B cell (primary cell): ENCODE results near the gene GIPC3. TPM values are rescaled to one million over a fixed set of nuclear protein-coding genes. Genes with fewer than 3 reads are reported as not detected.
A peak's percentile ranks its signal among the peaks of the same experiment; 100 is the strongest.

Experiments used
- ATAC-seq: fragments of 200-7000 bp; cut with Tn5 transposase; one replicate; pipeline ENCODE4 v1.10.0; 2021; ENCODE audit warnings: low read depth, mild to moderate bottlenecking, moderate number of reproducible peaks, moderate library complexity
- CTCF ChIA-PET: fragments of 350-600 bp; sonication (Branson Sonifier 250); formaldehyde crosslinking; loops from one replicate; lab custom pipeline; 2021; ENCODE audit warnings: antibody characterized with exemption, inconsistent platforms; lab: Charles Lee
- POLR2A ChIA-PET: fragments of 350-600 bp; sonication (Branson Sonifier 250); formaldehyde crosslinking; loops from one replicate; lab custom pipeline; 2021; ENCODE audit warnings: antibody characterized with exemption; lab: Charles Lee
- DNase-seq: peaks from one replicate; pipeline ENCODE4 v3.0.0; 2013
- H2AFZ ChIP-seq: 2 replicates; pipeline ENCODE4 v1.6.1; 2012; ENCODE audit warnings: mild to moderate bottlenecking, low read depth, low read length; ENCODE audit not compliant: insufficient read depth, poor library complexity, severe bottlenecking
- H3K27ac ChIP-seq, 2 donors: 1 replicate in 1 of 2; 2 replicates in 1 of 2; pipeline ENCODE4 v1.5.1; 2012 to 2013; ENCODE audit warnings: low read length in 2 of 2, mild to moderate bottlenecking in 2 of 2, moderate library complexity in 1 of 2
- H3K27me3 ChIP-seq, 4 experiments: fragments of 200-600 bp in 1 of 4; sonication (generic) in 1 of 4; replicated peaks in 1 of 4; 1 replicate in 2 of 4; 2 replicates in 2 of 4; pipeline versions ENCODE4 v1.6.1 to v1.7.0; 2013 to 2016; ENCODE audit warnings: low read length in 3 of 4, mild to moderate bottlenecking in 2 of 4, mixed read lengths in 1 of 4, moderate library complexity in 1 of 4; ENCODE audit not compliant: insufficient read depth in 4 of 4, control insufficient read depth in 3 of 4; ENCODE audit errors: control extremely low read depth in 1 of 4
- H3K36me3 ChIP-seq, 2 experiments: replicated peaks in 1 of 2; 1 replicate in 1 of 2; 2 replicates in 1 of 2; pipeline versions ENCODE4 v1.6.1 to v1.7.1; 2013; ENCODE audit warnings: low read length in 1 of 2; ENCODE audit not compliant: insufficient read depth in 2 of 2, control insufficient read depth in 1 of 2; ENCODE audit errors: control extremely low read depth in 1 of 2, extremely low read depth in 1 of 2
- H3K4me1 ChIP-seq, 2 donors: fragments of 200-600 bp in 1 of 2; sonication (generic) in 1 of 2; 1 replicate in 1 of 2; 2 replicates in 1 of 2; pipeline versions ENCODE4 v1.5.1 to v1.6.1; 2013 to 2017; ENCODE audit warnings: low read length in 2 of 2; ENCODE audit not compliant: control insufficient read depth in 2 of 2, insufficient read depth in 2 of 2
- H3K4me2 ChIP-seq: replicated peaks from 2 replicates; pipeline ENCODE3; 2012; ENCODE audit warnings: mild to moderate bottlenecking, low read depth, low read length; ENCODE audit not compliant: poor library complexity, severe bottlenecking
- H3K4me3 ChIP-seq, 5 experiments: fragments of 200-600 bp in 1 of 5; sonication (generic) in 1 of 5; 1 replicate in 3 of 5; 2 replicates in 2 of 5; pipeline versions ENCODE4 v1.5.1 to v1.7.0; 2011 to 2016; ENCODE audit warnings: low read length in 4 of 5, mild to moderate bottlenecking in 4 of 5, low read depth in 2 of 5, control low read depth in 1 of 5, moderate library complexity in 1 of 5; ENCODE audit not compliant: insufficient read depth in 1 of 5; ENCODE audit errors: control extremely low read depth in 1 of 5, extremely low read depth in 1 of 5
- H3K79me2 ChIP-seq: fragments of 200-600 bp; sonication (generic); one replicate; pipeline ENCODE4 v1.6.0; 2016; ENCODE audit warnings: low read length; ENCODE audit not compliant: control insufficient read depth, insufficient read depth
- H3K9ac ChIP-seq: fragments of 200-600 bp; sonication (generic); 2 replicates; pipeline ENCODE4 v1.6.1; 2017; ENCODE audit warnings: mild to moderate bottlenecking, low read length, moderate library complexity
- H3K9me3 ChIP-seq, 3 donors: one replicate each; pipeline versions ENCODE4 v1.6.1 to v1.7.1; 2013; ENCODE audit warnings: low read length in 2 of 3; ENCODE audit not compliant: control insufficient read depth in 2 of 3, insufficient read depth in 1 of 3; ENCODE audit errors: control extremely low read depth in 1 of 3
- H4K20me1 ChIP-seq: 2 replicates; pipeline ENCODE4 v1.6.0; 2012; ENCODE audit warnings: mild to moderate bottlenecking, low read length; ENCODE audit not compliant: insufficient read depth, control insufficient read depth, poor library complexity, severe bottlenecking
- H3K27ac Mint-ChIP-seq: one replicate; pipeline ENCODE4 v1.8.0; 2021; ENCODE audit warnings: mixed read lengths
- H3K27me3 Mint-ChIP-seq: one replicate; pipeline ENCODE4 v1.8.0; 2021; ENCODE audit warnings: mixed read lengths
- H3K4me1 Mint-ChIP-seq: one replicate; pipeline ENCODE4 v1.8.0; 2021; ENCODE audit warnings: mixed read lengths
- H3K4me3 Mint-ChIP-seq: one replicate; pipeline ENCODE4 v1.8.0; 2021; ENCODE audit warnings: mixed read lengths
- H3K9me3 Mint-ChIP-seq: one replicate; pipeline ENCODE4 v1.8.0; 2022; ENCODE audit warnings: mixed read lengths; ENCODE audit not compliant: insufficient read depth
- CTCF ChIP-seq: fragments of 200-600 bp; IDR thresholded peaks from one replicate; pipeline ENCODE4 v1.8.0; 2022; ENCODE audit warnings: antibody characterized with exemption, mild to moderate bottlenecking
- EZH2 ChIP-seq: IDR thresholded peaks from 2 replicates; pipeline ENCODE4 v1.6.1; 2012; ENCODE audit warnings: borderline replicate concordance, low read depth, mild to moderate bottlenecking, moderate library complexity, low read length; ENCODE audit not compliant: insufficient read depth, poor library complexity, severe bottlenecking
- WGBS: methylation state at CpG from one replicate; pipeline ENCODE4 v1.1.5; 2013; ENCODE audit warnings: missing lambda C conversion rate; ENCODE audit not compliant: insufficient coverage; 5-methylcytosine and 5-hydroxymethylcytosine counted together
- intact Hi-C: fragments of 100-400 bp; cut with micrococcal nuclease; formaldehyde crosslinking; loops from one replicate; pipeline ENCODE4 v1.10.0; 2022
- polyA plus RNA-seq: library from polyadenylated mRNA; depleted of rRNA; stranded (reverse); fragments of >200 nt; gene quantifications from 2 replicates; pipeline ENCODE4 v1.2.3, GENCODE V29; 2012
- total RNA-seq, 2 donors: library from RNA; stranded (reverse); fragments of 120-200 nt in 1 of 2; gene quantifications; 1 replicate in 1 of 2; 2 replicates in 1 of 2; pipeline versions ENCODE4 v1.2.3 to v1.2.4, GENCODE V29; 2013 to 2022

Gene GIPC3
- total and polyA plus RNA-seq, 2 donors (not counting 1 experiment from before 2014, with no cell fraction given), result 0.47 to 0.48 TPM

GRCh38 chr19:3556978-3557460 is 28.3 kb upstream of the GIPC3 start:
- ATAC-seq (peak; percentile 31), DNase-seq (peak; percentile 81)
- ChIA-PET CTCF (interaction anchor here (1.0 to 3.3 kb wide), 5 partner anchors 8 to 52 kb away, joined by 3 to 37 read pairs (median 6); partner anchors contain the start of gene GIPC3), POLR2A (interaction anchor here (0.6 to 1.1 kb wide), 2 partner anchors 22 to 164 kb away, joined by 5 to 6 read pairs; no protein-coding TSS in a partner anchor)
- peaks cover 46% of the 10 kb centered on the region for H3K4me1 Mint-ChIP-seq
- under 1% methylated on average over 60 of the region's 60 CpGs for WGBS
- peaks cover 16% of the 10 kb centered on the region for H4K20me1 ChIP-seq
- peak overlapping the region; percentile 72 for H3K9ac ChIP-seq
- no peaks in the 10 kb centered on the region for H3K9me3 ChIP-seq
- H3K4me3 ChIP-seq, result peak overlapping the region; percentile 36 to 77 (median 72)
- peaks cover 46% of the 10 kb centered on the region for H3K79me2 ChIP-seq
- intact Hi-C loops, result loop anchor here (1.0 to 5.0 kb wide), 4 partner anchors 15 to 205 kb away; partner anchors contain the start of genes APBA3, HMG20B, MRPL54 and TBXA2R
- TF ChIP-seq EZH2, result no peak
- TF ChIP-seq CTCF, result no peak
- H3K9me3 Mint-ChIP-seq, result no peaks in the 10 kb centered on the region
- no peaks in the 10 kb centered on the region for H3K27me3 ChIP-seq
- no peaks in the 10 kb centered on the region for H3K27me3 Mint-ChIP-seq
- H3K27ac ChIP-seq, result peak overlapping the region in 1 of 2 donors; percentile 87
- peak overlapping the region; percentile 99 for H3K4me3 Mint-ChIP-seq
- peak overlapping the region; percentile 93 for H3K4me2 ChIP-seq
- no peaks in the 10 kb centered on the region for H3K36me3 ChIP-seq
- H2AFZ ChIP-seq, result peak overlapping the region; percentile 93
- H3K4me1 ChIP-seq, result peaks cover 46 to 65% of the 10 kb centered on the region in 2 donors
- peak overlapping the region; percentile 94 for H3K27ac Mint-ChIP-seq
